ENCODE results near the gene DDX4.
"Not testable (repeated sequence)": the region's sequence is repeated elsewhere in the genome, so short reads cannot be mapped to it uniquely, and the experiment has no call there.

Gene DDX4

GRCh38 chr5:55714749-55715148 is 23.1 kb upstream of the DDX4 start:
- H3K27ac Mint-ChIP-seq, result no peak overlapping the region
- no peak overlapping the region for H3K4me3 Mint-ChIP-seq
- H3K27me3 Mint-ChIP-seq (ENCODE audit: low read depth, poor library complexity), result peaks cover 3% of the 10 kb centered on the region
- TF ChIP-seq CTCF (IDR thresholded peaks at IDR 0.05), result no peak
- H3K9me3 Mint-ChIP-seq, result peaks cover 60% of the 10 kb centered on the region
- peaks cover 44% of the 10 kb centered on the region for H3K36me3 Mint-ChIP-seq (ENCODE audit: low read depth)
- H3K4me1 Mint-ChIP-seq, result peaks cover 16% of the 10 kb centered on the region
- DNase-seq, result no peak

GRCh38 chr5:55715519-55716078 is 22.3 kb upstream of the DDX4 start:
- H3K4me1 Mint-ChIP-seq, result peaks cover 16% of the 10 kb centered on the region
- no peak overlapping the region for H3K27ac Mint-ChIP-seq
- H3K27me3 Mint-ChIP-seq (ENCODE audit: low read depth, poor library complexity), result peaks cover 3% of the 10 kb centered on the region
- peaks cover 44% of the 10 kb centered on the region for H3K36me3 Mint-ChIP-seq (ENCODE audit: low read depth)
- no peak for DNase-seq
- H3K4me3 Mint-ChIP-seq, result no peak overlapping the region
- no peak for TF ChIP-seq CTCF (IDR thresholded peaks at IDR 0.05)
- H3K9me3 Mint-ChIP-seq, result peaks cover 60% of the 10 kb centered on the region

- not testable (repeated sequence) for H3K4me1 Mint-ChIP-seq; H3K27ac Mint-ChIP-seq; H3K27me3 Mint-ChIP-seq (ENCODE audit: low read depth, poor library complexity); H3K4me3 Mint-ChIP-seq; DNase-seq
- H3K9me3 Mint-ChIP-seq, result peaks cover 49% of the 10 kb centered on the region
- H3K36me3 Mint-ChIP-seq (ENCODE audit: low read depth), result peaks cover 35% of the 10 kb centered on the region
These were observed 18.8 kb upstream of the DDX4 start for GRCh38 chr5:55719026-55719425.

DNA sequence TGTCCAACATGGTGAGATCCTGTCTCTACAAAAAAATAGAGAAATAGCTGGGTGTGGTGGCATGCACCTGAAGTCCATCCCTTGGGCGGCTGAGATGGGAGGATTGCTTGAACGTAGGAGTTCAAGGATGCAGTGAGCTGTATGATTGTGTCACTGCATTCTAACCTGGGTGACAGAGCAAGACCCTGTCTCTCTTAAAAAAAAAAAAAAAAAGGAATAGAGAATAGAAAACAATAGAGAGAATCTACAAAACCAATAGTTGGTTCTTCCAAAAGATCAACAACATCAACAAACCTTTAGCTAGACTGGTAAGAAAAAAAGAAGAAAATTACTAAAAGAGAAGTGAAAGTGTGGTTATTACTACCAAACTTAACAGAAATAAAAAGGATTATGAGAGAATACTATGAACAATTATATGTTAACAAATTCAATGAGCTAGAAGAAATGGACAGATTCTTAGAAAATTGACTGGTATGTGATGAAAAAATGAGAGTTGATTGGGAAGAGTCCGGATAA is 17.6 kb upstream of the DDX4 start:
- TF ChIP-seq CTCF (IDR thresholded peaks at IDR 0.05), result no peak
- Mint-ChIP-seq H3K27ac (no peak overlapping the region), H3K9me3 (peaks cover 37% of the 10 kb centered on the region), H3K4me1 (no peaks in the 10 kb centered on the region), H3K27me3 (ENCODE audit: low read depth, poor library complexity) (peaks cover 2% of the 10 kb centered on the region), H3K4me3 (no peak overlapping the region), H3K36me3 (ENCODE audit: low read depth) (peaks cover 26% of the 10 kb centered on the region)
- DNase-seq, result no peak

GRCh38 chr5:55724281-55724680 is 13.6 kb upstream of the DDX4 start:
- Mint-ChIP-seq H3K4me1 (no peaks in the 10 kb centered on the region), H3K36me3 (ENCODE audit: low read depth) (peaks cover under 1% of the 10 kb centered on the region), H3K27me3 (ENCODE audit: low read depth, poor library complexity) (peaks cover 2% of the 10 kb centered on the region), H3K27ac (no peak overlapping the region), H3K9me3 (peaks cover under 1% of the 10 kb centered on the region), H3K4me3 (no peak overlapping the region)
- no peak for TF ChIP-seq CTCF (IDR thresholded peaks at IDR 0.05)
- no peak for DNase-seq

DNA sequence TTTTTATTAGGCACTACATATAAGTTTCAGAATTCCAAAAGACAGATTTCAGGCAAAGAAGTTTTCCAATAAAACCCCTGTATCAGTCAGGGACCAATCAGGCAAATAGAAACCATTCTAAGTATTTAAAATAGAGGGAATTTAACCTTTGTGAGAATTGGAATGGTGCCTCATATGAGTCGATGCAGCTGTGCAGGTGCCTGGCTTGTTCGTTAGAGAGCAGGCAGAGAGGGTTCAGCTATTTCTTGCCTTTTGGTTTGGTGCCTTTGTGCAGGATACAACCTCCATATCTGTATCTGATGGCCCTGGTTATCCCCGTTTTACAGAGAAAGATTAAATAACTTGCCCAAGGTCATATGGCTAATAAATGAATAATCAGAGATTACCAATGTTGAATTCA is 6.0 kb upstream of the DDX4 start:
- no peaks in the 10 kb centered on the region for H3K36me3 Mint-ChIP-seq (ENCODE audit: low read depth)
- H3K9me3 Mint-ChIP-seq, result no peaks in the 10 kb centered on the region
- no peak overlapping the region for H3K27ac Mint-ChIP-seq
- H3K4me1 Mint-ChIP-seq, result no peaks in the 10 kb centered on the region
- no peak overlapping the region for H3K4me3 Mint-ChIP-seq
- no peak for TF ChIP-seq CTCF (IDR thresholded peaks at IDR 0.05)
- H3K27me3 Mint-ChIP-seq (ENCODE audit: low read depth, poor library complexity), result no peaks in the 10 kb centered on the region
- DNase-seq, result no peak

Measured in nephron progenitor cell (in vitro differentiated cells).